HEK293 (cell line): Measurements from ENCODE around the gene KMT2D.
A peak's percentile ranks its signal among the peaks of the same experiment; 100 is the strongest.

Experiments
- ATF2 ChIP-seq: fragments of 450-650 bp; formaldehyde crosslinking; IDR thresholded peaks from 2 replicates; pipeline ENCODE4 v1.5.1; 2016; ENCODE audit warnings: missing biosample characterization, missing genetic modification characterization, low read depth
- BCL11A ChIP-seq: fragments of 450-650 bp; formaldehyde crosslinking; IDR thresholded peaks from 2 replicates; pipeline ENCODE4 v1.5.1; 2016; ENCODE audit warnings: low read depth, missing biosample characterization, missing genetic modification characterization
- INSM2 ChIP-seq: fragments of 450-650 bp; formaldehyde crosslinking; IDR thresholded peaks from 2 replicates; pipeline ENCODE4 v1.5.1; 2016; ENCODE audit warnings: missing biosample characterization, missing genetic modification characterization
- KLF1 ChIP-seq: fragments of 450-650 bp; formaldehyde crosslinking; IDR thresholded peaks from 2 replicates; pipeline ENCODE4 v1.5.1; 2016; ENCODE audit warnings: missing biosample characterization, missing genetic modification characterization
- KLF7 ChIP-seq: fragments of 450-650 bp; formaldehyde crosslinking; IDR thresholded peaks from 2 replicates; pipeline ENCODE4 v1.5.1; 2016; ENCODE audit warnings: missing biosample characterization, missing genetic modification characterization, borderline replicate concordance
- SP7 ChIP-seq: fragments of 450-650 bp; formaldehyde crosslinking; IDR thresholded peaks from 2 replicates; pipeline ENCODE4 v1.5.1; 2016; ENCODE audit warnings: missing biosample characterization, missing genetic modification characterization
- TRIM28 ChIP-seq: IDR thresholded peaks from 2 replicates; pipeline ENCODE4 v1.6.1; 2011; ENCODE audit warnings: low read length, control low read depth, borderline replicate concordance
- ZBTB20 ChIP-seq: fragments of 450-650 bp; formaldehyde crosslinking; IDR thresholded peaks from 2 replicates; pipeline ENCODE4 v1.5.1; 2016; ENCODE audit warnings: missing biosample characterization, missing genetic modification characterization
- ZFHX2 ChIP-seq: fragments of 450-650 bp; formaldehyde crosslinking; conservative IDR thresholded peaks from 2 replicates; pipeline ENCODE4 v1.5.1; 2016; ENCODE audit warnings: missing biosample characterization, missing genetic modification characterization
- ZFP69B ChIP-seq: fragments of 450-650 bp; formaldehyde crosslinking; IDR thresholded peaks from 2 replicates; pipeline ENCODE4 v1.5.1; 2016; ENCODE audit warnings: missing biosample characterization, missing genetic modification characterization
- ZNF112 ChIP-seq: fragments of 450-650 bp; formaldehyde crosslinking; IDR thresholded peaks from 2 replicates; pipeline ENCODE4 v1.5.0; 2017; ENCODE audit warnings: missing biosample characterization, missing genetic modification characterization
- ZNF184 ChIP-seq: fragments of 450-650 bp; IDR thresholded peaks from 2 replicates; pipeline ENCODE4 v1.5.1; 2018; ENCODE audit warnings: missing biosample characterization, mild to moderate bottlenecking, missing genetic modification characterization
- ZNF214 ChIP-seq: fragments of 450-650 bp; formaldehyde crosslinking; IDR thresholded peaks from 2 replicates; pipeline ENCODE4 v1.5.1; 2017; ENCODE audit warnings: missing biosample characterization, mild to moderate bottlenecking, missing genetic modification characterization, borderline replicate concordance
- ZNF221 ChIP-seq: fragments of 450-650 bp; formaldehyde crosslinking; IDR thresholded peaks from 2 replicates; pipeline ENCODE4 v1.5.1; 2017; ENCODE audit warnings: missing biosample characterization, missing genetic modification characterization, borderline replicate concordance
- ZNF239 ChIP-seq: fragments of 450-650 bp; formaldehyde crosslinking; IDR thresholded peaks from 2 replicates; pipeline ENCODE4 v1.5.1; 2016; ENCODE audit warnings: missing biosample characterization, missing genetic modification characterization
- ZNF341 ChIP-seq: fragments of 450-650 bp; formaldehyde crosslinking; IDR thresholded peaks from 2 replicates; pipeline ENCODE4; 2016; ENCODE audit warnings: low read depth, missing biosample characterization, missing genetic modification characterization
- ZNF518A ChIP-seq: fragments of 450-650 bp; formaldehyde crosslinking; conservative IDR thresholded peaks from 2 replicates; pipeline ENCODE4 v1.5.1; 2016; ENCODE audit warnings: low read depth, missing biosample characterization, missing genetic modification characterization
- ZNF621 ChIP-seq: fragments of 450-650 bp; formaldehyde crosslinking; IDR thresholded peaks from 2 replicates; pipeline ENCODE4 v1.5.1; 2017; ENCODE audit warnings: missing biosample characterization, missing genetic modification characterization
- TF ChIP-seq, protein P1 (sequence below): fragments of 450-650 bp; formaldehyde crosslinking; IDR thresholded peaks from 2 replicates; pipeline ENCODE4 v1.5.1; 2016; ENCODE audit warnings: missing biosample characterization, missing genetic modification characterization
- TF ChIP-seq, protein P2 (sequence below): fragments of 450-650 bp; formaldehyde crosslinking; IDR thresholded peaks from 2 replicates; pipeline ENCODE4 v1.5.1; 2016; ENCODE audit warnings: missing biosample characterization, missing genetic modification characterization
- TF ChIP-seq, protein P3 (sequence below): fragments of 450-650 bp; formaldehyde crosslinking; IDR thresholded peaks from 2 replicates; pipeline ENCODE4; 2016; ENCODE audit warnings: missing biosample characterization, missing genetic modification characterization

Gene KMT2D

GRCh38 chr12:49018261-49019119 lies 42.1 kb downstream of the KMT2D start, which contains the start of gene PRKAG1 (continued):
- TF ChIP-seq ZNF518A (peak; percentile 86), KLF1 (tag by site-specific recombination) (peak; percentile 89), SP7 (peak; percentile 67), KLF7 (peak; percentile 79; the same call in 1 of the 2 replicates), ZNF221 (tag by site-specific recombination) (no peak), BCL11A (no peak), ZFP69B (tag by site-specific recombination) (peak; percentile 37; the same call in 1 of the 2 replicates), ZBTB20 (tag by site-specific recombination) (peak; percentile 56), ZNF112 (tag by site-specific recombination) (no peak), ZNF341 (tag by site-specific recombination) (0 out of 2 replicates have a peak, but pooled peaks have one; percentile 38), ZNF239 (tag by site-specific recombination) (no peak), ATF2 (tag by site-specific recombination) (peak; percentile 62; the same call in 1 of the 2 replicates), ZNF214 (tag by site-specific recombination) (no peak), ZFHX2 (tag by site-specific recombination) (peak; percentile 23), ZNF621 (tag by site-specific recombination) (no peak), TRIM28 (no peak), ZNF184 (tag by site-specific recombination) (0 out of 2 replicates have a peak, but pooled peaks have one; percentile 7), INSM2 (tag by site-specific recombination) (peak; percentile 13; the same call in 1 of the 2 replicates)
- TF ChIP-seq, protein P1, sequence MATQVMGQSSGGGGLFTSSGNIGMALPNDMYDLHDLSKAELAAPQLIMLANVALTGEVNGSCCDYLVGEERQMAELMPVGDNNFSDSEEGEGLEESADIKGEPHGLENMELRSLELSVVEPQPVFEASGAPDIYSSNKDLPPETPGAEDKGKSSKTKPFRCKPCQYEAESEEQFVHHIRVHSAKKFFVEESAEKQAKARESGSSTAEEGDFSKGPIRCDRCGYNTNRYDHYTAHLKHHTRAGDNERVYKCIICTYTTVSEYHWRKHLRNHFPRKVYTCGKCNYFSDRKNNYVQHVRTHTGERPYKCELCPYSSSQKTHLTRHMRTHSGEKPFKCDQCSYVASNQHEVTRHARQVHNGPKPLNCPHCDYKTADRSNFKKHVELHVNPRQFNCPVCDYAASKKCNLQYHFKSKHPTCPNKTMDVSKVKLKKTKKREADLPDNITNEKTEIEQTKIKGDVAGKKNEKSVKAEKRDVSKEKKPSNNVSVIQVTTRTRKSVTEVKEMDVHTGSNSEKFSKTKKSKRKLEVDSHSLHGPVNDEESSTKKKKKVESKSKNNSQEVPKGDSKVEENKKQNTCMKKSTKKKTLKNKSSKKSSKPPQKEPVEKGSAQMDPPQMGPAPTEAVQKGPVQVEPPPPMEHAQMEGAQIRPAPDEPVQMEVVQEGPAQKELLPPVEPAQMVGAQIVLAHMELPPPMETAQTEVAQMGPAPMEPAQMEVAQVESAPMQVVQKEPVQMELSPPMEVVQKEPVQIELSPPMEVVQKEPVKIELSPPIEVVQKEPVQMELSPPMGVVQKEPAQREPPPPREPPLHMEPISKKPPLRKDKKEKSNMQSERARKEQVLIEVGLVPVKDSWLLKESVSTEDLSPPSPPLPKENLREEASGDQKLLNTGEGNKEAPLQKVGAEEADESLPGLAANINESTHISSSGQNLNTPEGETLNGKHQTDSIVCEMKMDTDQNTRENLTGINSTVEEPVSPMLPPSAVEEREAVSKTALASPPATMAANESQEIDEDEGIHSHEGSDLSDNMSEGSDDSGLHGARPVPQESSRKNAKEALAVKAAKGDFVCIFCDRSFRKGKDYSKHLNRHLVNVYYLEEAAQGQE: 0 out of 2 replicates have a peak, but pooled peaks have one; percentile 17
- TF ChIP-seq, protein P2, sequence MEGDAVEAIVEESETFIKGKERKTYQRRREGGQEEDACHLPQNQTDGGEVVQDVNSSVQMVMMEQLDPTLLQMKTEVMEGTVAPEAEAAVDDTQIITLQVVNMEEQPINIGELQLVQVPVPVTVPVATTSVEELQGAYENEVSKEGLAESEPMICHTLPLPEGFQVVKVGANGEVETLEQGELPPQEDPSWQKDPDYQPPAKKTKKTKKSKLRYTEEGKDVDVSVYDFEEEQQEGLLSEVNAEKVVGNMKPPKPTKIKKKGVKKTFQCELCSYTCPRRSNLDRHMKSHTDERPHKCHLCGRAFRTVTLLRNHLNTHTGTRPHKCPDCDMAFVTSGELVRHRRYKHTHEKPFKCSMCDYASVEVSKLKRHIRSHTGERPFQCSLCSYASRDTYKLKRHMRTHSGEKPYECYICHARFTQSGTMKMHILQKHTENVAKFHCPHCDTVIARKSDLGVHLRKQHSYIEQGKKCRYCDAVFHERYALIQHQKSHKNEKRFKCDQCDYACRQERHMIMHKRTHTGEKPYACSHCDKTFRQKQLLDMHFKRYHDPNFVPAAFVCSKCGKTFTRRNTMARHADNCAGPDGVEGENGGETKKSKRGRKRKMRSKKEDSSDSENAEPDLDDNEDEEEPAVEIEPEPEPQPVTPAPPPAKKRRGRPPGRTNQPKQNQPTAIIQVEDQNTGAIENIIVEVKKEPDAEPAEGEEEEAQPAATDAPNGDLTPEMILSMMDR: peak; percentile 91
- TF ChIP-seq, protein P3, sequence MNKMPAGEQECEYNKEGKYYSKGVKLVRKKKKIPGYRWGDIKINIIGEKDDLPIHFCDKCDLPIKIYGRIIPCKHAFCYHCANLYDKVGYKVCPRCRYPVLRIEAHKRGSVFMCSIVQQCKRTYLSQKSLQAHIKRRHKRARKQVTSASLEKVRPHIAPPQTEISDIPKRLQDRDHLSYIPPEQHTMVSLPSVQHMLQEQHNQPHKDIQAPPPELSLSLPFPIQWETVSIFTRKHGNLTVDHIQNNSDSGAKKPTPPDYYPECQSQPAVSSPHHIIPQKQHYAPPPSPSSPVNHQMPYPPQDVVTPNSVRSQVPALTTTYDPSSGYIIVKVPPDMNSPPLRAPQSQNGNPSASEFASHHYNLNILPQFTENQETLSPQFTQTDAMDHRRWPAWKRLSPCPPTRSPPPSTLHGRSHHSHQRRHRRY (tag by site-specific recombination): no peak; the same call in 1 of the 2 replicates
